WTC11 (cell line): ENCODE data around the gene HES2. TPM values are rescaled to one million over a fixed set of nuclear protein-coding genes. Genes with fewer than 3 reads are reported as not detected.

Experiments
- ATAC-seq: fragments of 200-7000 bp; cut with Tn5 transposase; 2 replicates; pipeline ENCODE4 v1.10.0; 2021; ENCODE audit warnings: mild to moderate bottlenecking, moderate library complexity
- CTCF ChIA-PET: fragments of 300-600 bp; sonication (Branson Sonifier 250); formaldehyde crosslinking; loops from one replicate; lab custom pipeline; 2021; ENCODE audit warnings: antibody characterized with exemption; lab: Charles Lee
- POLR2A ChIA-PET: fragments of 350-600 bp; sonication (Branson Sonifier 250); formaldehyde crosslinking; loops from one replicate; lab custom pipeline; 2021; ENCODE audit warnings: antibody characterized with exemption; lab: Charles Lee
- DNase-seq: peaks from one replicate; pipeline ENCODE4 v3.0.0; 2021; ENCODE audit warnings: low spot score
- H3K27ac Mint-ChIP-seq: 2 replicates; pipeline ENCODE4 v1.8.0; 2021; ENCODE audit warnings: mixed read lengths
- H3K27me3 Mint-ChIP-seq: 2 replicates; pipeline ENCODE4 v1.8.0; 2021; ENCODE audit warnings: low read depth, mild to moderate bottlenecking, moderate library complexity, mixed read lengths
- H3K36me3 Mint-ChIP-seq: 2 replicates; pipeline ENCODE4 v1.8.0; 2021; ENCODE audit warnings: mixed read lengths
- H3K4me1 Mint-ChIP-seq: 2 replicates; pipeline ENCODE4 v1.8.0; 2022; ENCODE audit warnings: mixed read lengths
- H3K4me3 Mint-ChIP-seq: 2 replicates; pipeline ENCODE4 v1.8.0; 2021; ENCODE audit warnings: mild to moderate bottlenecking, moderate library complexity, mixed read lengths
- H3K9me3 Mint-ChIP-seq: 2 replicates; pipeline ENCODE4 v1.8.0; 2021; ENCODE audit warnings: mixed read lengths
- ATF1 ChIP-seq: sonication (generic); formaldehyde crosslinking; IDR thresholded peaks from 2 replicates; pipeline ENCODE4 v1.8.1; 2023; ENCODE audit warnings: mild to moderate bottlenecking, moderate library complexity, missing genetic modification reagents
- ATF3 ChIP-seq: sonication (generic); formaldehyde crosslinking; conservative IDR thresholded peaks from 2 replicates; pipeline ENCODE4 v1.8.1; 2022; ENCODE audit warnings: mild to moderate bottlenecking, missing genetic modification reagents
- ESRRA ChIP-seq: sonication (generic); formaldehyde crosslinking; IDR thresholded peaks from 2 replicates; pipeline ENCODE4 v1.8.1; 2022; ENCODE audit warnings: mild to moderate bottlenecking, missing genetic modification reagents, borderline replicate concordance
- FOXJ3 ChIP-seq: sonication (generic); formaldehyde crosslinking; IDR thresholded peaks from 2 replicates; pipeline ENCODE4 v1.9.0; 2021; ENCODE audit warnings: missing genetic modification reagents, mild to moderate bottlenecking, borderline replicate concordance
- HMGA2 ChIP-seq: fragments of 250-450 bp; sonication (Bioruptor Pico); IDR thresholded peaks from 2 replicates; pipeline ENCODE4 v1.4.0; 2021; ENCODE audit warnings: mild to moderate bottlenecking, moderate library complexity
- MAX ChIP-seq: sonication (generic); formaldehyde crosslinking; IDR thresholded peaks from 2 replicates; pipeline ENCODE4 v1.8.0; 2022; ENCODE audit warnings: mild to moderate bottlenecking, missing genetic modification reagents
- MYBL2 ChIP-seq: sonication (generic); formaldehyde crosslinking; IDR thresholded peaks from 2 replicates; pipeline ENCODE4 v1.8.1; 2023; ENCODE audit warnings: mild to moderate bottlenecking, moderate library complexity, missing genetic modification reagents
- NFYB ChIP-seq: sonication (generic); formaldehyde crosslinking; conservative IDR thresholded peaks from 2 replicates; pipeline ENCODE4 v1.8.0; 2022; ENCODE audit warnings: low read depth, missing genetic modification reagents
- SMAD3 ChIP-seq: sonication (generic); formaldehyde crosslinking; IDR thresholded peaks from 2 replicates; pipeline ENCODE4 v1.8.0; 2022; ENCODE audit warnings: missing genetic modification reagents, mild to moderate bottlenecking, borderline replicate concordance
- SOX15 ChIP-seq: fragments of 250-450 bp; sonication (Bioruptor Pico); IDR thresholded peaks from 2 replicates; pipeline ENCODE4 v1.9.0; 2021; ENCODE audit warnings: mild to moderate bottlenecking
- TP53 ChIP-seq: sonication (generic); formaldehyde crosslinking; IDR thresholded peaks from 2 replicates; pipeline ENCODE4 v1.8.1; 2023; ENCODE audit warnings: mild to moderate bottlenecking, missing genetic modification reagents
- ZNF121 ChIP-seq: sonication (generic); formaldehyde crosslinking; IDR thresholded peaks from 2 replicates; pipeline ENCODE4 v1.8.0; 2023; ENCODE audit warnings: missing genetic modification reagents
- ZNF232 ChIP-seq: sonication (generic); formaldehyde crosslinking; IDR thresholded peaks from 2 replicates; pipeline ENCODE4 v1.8.0; 2022; ENCODE audit warnings: mild to moderate bottlenecking, missing genetic modification reagents
- ZNF317 ChIP-seq: sonication (generic); formaldehyde crosslinking; IDR thresholded peaks from 2 replicates; pipeline ENCODE4 v1.8.1; 2023; ENCODE audit warnings: low read depth, mild to moderate bottlenecking, moderate library complexity, missing genetic modification reagents, borderline replicate concordance
- ZNF396 ChIP-seq: fragments of 250-450 bp; sonication (Bioruptor Pico); IDR thresholded peaks from 2 replicates; pipeline ENCODE4 v1.8.0; 2021; ENCODE audit warnings: mild to moderate bottlenecking, moderate library complexity, borderline replicate concordance
- total RNA-seq: library from RNA; stranded (reverse); gene quantifications from 3 replicates; pipeline ENCODE4 v1.2.3, GENCODE V29; 2021
- TF ChIP-seq, protein P1 (sequence below): sonication (generic); formaldehyde crosslinking; conservative IDR thresholded peaks from 2 replicates; pipeline ENCODE4 v1.8.1; 2023; ENCODE audit warnings: mild to moderate bottlenecking, low read depth, missing genetic modification reagents, moderate library complexity
- TF ChIP-seq, protein P2 (sequence below): sonication (generic); formaldehyde crosslinking; IDR thresholded peaks from 2 replicates; pipeline ENCODE4 v1.8.1; 2023; ENCODE audit warnings: mild to moderate bottlenecking, missing genetic modification reagents, moderate library complexity
- TF ChIP-seq, protein P3 (sequence below): sonication (generic); formaldehyde crosslinking; IDR thresholded peaks from 2 replicates; pipeline ENCODE4 v1.8.1; 2022; ENCODE audit warnings: mild to moderate bottlenecking, moderate library complexity, missing genetic modification reagents

The HES2 gene
- total RNA-seq, 1 experiment from 2014 or later, result 2.7 TPM

DNA sequence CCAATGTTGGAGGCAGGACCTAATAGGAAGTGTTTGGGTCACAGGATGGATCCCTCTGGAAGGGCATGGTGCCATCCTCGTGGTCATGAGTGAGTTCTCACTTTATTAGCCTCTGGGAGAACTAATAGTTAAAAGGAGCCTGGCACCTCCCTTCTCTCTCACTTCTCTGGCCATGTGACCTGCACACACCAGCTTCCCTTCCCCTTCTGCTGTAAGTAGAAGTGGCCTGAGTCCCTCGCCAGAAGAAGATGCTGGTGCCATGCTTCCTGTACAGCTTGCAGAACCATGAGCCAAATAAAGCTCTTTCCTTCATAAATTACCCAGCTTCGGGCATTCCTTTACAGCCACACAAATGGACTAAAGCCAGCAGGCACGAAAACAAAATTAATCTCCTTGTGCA is 49.7 kb downstream of the HES2 start:
- H3K9me3 Mint-ChIP-seq, result no peaks in the 10 kb centered on the region
- ChIA-PET CTCF (interaction anchor here (0.9 to 1.4 kb wide), 5 partner anchors 8 to 116 kb away, joined by 3 to 6 read pairs (median 4); no protein-coding TSS in a partner anchor), POLR2A (no interaction called here)
- DNase-seq (no peak), ATAC-seq (no peak)
- TF ChIP-seq SOX15 (CRISPR knock-in tag) (no peak), ZNF121 (CRISPR knock-in tag) (no peak), MAX (CRISPR knock-in tag) (no peak), SMAD3 (CRISPR knock-in tag) (no peak), HMGA2 (no peak)
- TF ChIP-seq, protein P1, sequence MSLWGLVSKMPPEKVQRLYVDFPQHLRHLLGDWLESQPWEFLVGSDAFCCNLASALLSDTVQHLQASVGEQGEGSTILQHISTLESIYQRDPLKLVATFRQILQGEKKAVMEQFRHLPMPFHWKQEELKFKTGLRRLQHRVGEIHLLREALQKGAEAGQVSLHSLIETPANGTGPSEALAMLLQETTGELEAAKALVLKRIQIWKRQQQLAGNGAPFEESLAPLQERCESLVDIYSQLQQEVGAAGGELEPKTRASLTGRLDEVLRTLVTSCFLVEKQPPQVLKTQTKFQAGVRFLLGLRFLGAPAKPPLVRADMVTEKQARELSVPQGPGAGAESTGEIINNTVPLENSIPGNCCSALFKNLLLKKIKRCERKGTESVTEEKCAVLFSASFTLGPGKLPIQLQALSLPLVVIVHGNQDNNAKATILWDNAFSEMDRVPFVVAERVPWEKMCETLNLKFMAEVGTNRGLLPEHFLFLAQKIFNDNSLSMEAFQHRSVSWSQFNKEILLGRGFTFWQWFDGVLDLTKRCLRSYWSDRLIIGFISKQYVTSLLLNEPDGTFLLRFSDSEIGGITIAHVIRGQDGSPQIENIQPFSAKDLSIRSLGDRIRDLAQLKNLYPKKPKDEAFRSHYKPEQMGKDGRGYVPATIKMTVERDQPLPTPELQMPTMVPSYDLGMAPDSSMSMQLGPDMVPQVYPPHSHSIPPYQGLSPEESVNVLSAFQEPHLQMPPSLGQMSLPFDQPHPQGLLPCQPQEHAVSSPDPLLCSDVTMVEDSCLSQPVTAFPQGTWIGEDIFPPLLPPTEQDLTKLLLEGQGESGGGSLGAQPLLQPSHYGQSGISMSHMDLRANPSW, result no peak
- TF ChIP-seq, protein P2, sequence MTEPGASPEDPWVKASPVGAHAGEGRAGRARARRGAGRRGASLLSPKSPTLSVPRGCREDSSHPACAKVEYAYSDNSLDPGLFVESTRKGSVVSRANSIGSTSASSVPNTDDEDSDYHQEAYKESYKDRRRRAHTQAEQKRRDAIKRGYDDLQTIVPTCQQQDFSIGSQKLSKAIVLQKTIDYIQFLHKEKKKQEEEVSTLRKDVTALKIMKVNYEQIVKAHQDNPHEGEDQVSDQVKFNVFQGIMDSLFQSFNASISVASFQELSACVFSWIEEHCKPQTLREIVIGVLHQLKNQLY (CRISPR knock-in tag), result no peak
- no peak overlapping the region for H3K4me3 Mint-ChIP-seq
- peaks cover under 1% of the 10 kb centered on the region; the same call in 1 of the 2 replicates for H3K36me3 Mint-ChIP-seq
- no peaks in the 10 kb centered on the region for H3K27me3 Mint-ChIP-seq
- no peak overlapping the region for H3K27ac Mint-ChIP-seq
- peaks cover 5% of the 10 kb centered on the region for H3K4me1 Mint-ChIP-seq

DNA sequence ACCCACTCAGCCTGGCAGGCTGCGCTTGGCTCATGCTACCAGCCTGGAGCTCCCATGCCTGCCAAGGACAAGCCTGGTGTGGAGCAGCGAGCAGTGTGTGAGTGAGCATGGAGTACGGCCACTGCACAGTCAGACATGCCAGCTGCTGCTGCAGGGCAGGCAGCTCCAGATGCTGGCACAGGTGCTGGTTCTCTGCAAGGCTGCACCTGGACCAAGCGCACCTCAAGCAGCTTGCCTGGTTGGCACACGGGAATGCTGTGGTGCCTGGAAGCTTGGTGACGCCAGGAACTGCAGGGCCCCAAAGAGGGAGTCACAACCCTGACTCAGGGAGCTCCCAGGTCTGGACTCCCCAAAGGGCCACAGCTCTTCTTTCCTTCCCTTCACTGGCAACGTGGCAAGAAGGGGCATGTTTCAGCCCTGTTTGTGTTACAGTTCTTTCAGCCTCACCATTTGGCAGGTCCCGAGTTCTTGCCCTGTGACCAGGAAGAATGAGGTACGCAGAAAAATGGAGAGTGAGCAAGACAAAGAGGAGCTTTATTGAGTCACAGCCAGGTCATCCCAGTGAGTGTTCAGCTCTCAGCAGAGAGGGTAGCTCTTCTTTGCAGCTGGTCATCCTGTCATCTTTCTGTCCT is 52.2 kb downstream of the HES2 start:
- no peaks in the 10 kb centered on the region for H3K9me3 Mint-ChIP-seq
- peaks cover 10% of the 10 kb centered on the region for H3K4me1 Mint-ChIP-seq
- CTCF ChIA-PET, result interaction anchor here (0.6 to 3.8 kb wide), 13 partner anchors 9 to 182 kb away, joined by 3 to 20 read pairs (median 5); no protein-coding TSS in a partner anchor
- peaks cover 3% of the 10 kb centered on the region for H3K36me3 Mint-ChIP-seq
- peak overlapping the region; percentile 45; the same call in 1 of the 2 replicates for H3K27ac Mint-ChIP-seq
- H3K4me3 Mint-ChIP-seq, result no peak overlapping the region
- POLR2A ChIA-PET, result interaction anchor here (0.5 kb wide), 1 partner anchor 33 kb away, joined by 3 read pairs; no protein-coding TSS in a partner anchor
- DNase-seq, result no peak
- TF ChIP-seq HMGA2, result no peak
- TF ChIP-seq, protein P2 (CRISPR knock-in tag), result no peak
- TF ChIP-seq, protein P3, sequence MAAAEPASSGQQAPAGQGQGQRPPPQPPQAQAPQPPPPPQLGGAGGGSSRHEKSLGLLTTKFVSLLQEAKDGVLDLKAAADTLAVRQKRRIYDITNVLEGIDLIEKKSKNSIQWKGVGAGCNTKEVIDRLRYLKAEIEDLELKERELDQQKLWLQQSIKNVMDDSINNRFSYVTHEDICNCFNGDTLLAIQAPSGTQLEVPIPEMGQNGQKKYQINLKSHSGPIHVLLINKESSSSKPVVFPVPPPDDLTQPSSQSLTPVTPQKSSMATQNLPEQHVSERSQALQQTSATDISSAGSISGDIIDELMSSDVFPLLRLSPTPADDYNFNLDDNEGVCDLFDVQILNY, result no peak
- no peak for TF ChIP-seq NFYB (CRISPR knock-in tag)
- no peak for TF ChIP-seq ZNF317
- TF ChIP-seq ESRRA, result no peak
- TF ChIP-seq, all 79 proteins: peak for 0
- no peak for ATAC-seq
- H3K27me3 Mint-ChIP-seq, result no peaks in the 10 kb centered on the region

GRCh38 chr1:6365047-6365446 is 54.7 kb downstream of the HES2 start:
- no peak for ATAC-seq
- TF ChIP-seq ZNF232 (CRISPR knock-in tag) (no peak), MYBL2 (no peak), ZNF396 (no peak), ATF1 (no peak), FOXJ3 (CRISPR knock-in tag) (no peak), TP53 (no peak), ATF3 (CRISPR knock-in tag) (no peak)
- Mint-ChIP-seq H3K4me1 (peaks cover 23% of the 10 kb centered on the region), H3K27me3 (no peaks in the 10 kb centered on the region), H3K9me3 (no peaks in the 10 kb centered on the region), H3K4me3 (no peak overlapping the region), H3K36me3 (peaks cover 3% of the 10 kb centered on the region), H3K27ac (peak overlapping the region; percentile 34; the same call in 1 of the 2 replicates)
- CTCF ChIA-PET, result interaction anchor here (0.7 kb wide), 2 partner anchors 14 to 77 kb away, joined by 3 read pairs; no protein-coding TSS in a partner anchor
- POLR2A ChIA-PET, result no interaction called here
- DNase-seq, result no peak
